ENCODE data around the gene MRPL16. TPM values are rescaled to one million over a fixed set of nuclear protein-coding genes. Genes with fewer than 3 reads are reported as not detected.
"Not testable (repeated sequence)": the region's sequence is repeated elsewhere in the genome, so short reads cannot be mapped to it uniquely, and the experiment has no call there.

Gene MRPL16
- total and polyA plus RNA-seq, 2 of the 4 experiments (the other 2 are of a cell fraction) = 43.9 to 71.3 TPM

DNA sequence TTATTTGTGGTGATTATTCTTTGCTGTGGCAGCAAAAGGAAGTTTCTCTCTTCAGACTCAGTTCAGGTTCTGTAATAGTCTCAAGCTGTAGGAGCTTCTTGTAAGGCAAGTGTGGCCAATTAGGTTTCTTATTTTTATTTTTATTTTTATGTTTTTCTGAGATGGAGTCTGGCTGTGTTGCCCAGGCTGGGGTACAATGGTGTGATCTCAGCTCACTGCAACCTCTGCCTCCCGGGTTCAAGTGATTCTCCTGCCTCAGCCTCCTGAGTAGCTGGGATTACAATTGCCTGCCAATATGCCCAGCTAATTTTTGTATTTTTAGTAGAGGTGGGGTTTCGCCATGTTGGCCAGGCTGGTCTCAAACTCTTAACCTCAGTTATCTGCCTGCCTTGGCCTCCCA lies 39.0 kb upstream of the MRPL16 start:
- no CpG with 5 or more reads among the region's 2 CpGs for WGBS, 2 experiments (ENCODE audit: extremely low coverage in 2 of 2, insufficient read length in 1 of 2)
- H2BK120ac ChIP-seq (ENCODE audit: low read depth, low read length); dilution Hi-C loops (cut with HindIII; ENCODE audit: low sequenced_read_pairs, unreplicated experiment); H4K20me1 ChIP-seq (ENCODE audit: insufficient read depth, low read length); H2AK5ac ChIP-seq (ENCODE audit: low read depth, low read length); H3K27me3 ChIP-seq (ENCODE audit: control insufficient read depth, insufficient read depth, low read length); H4K8ac ChIP-seq (ENCODE audit: low read depth in 2 of 2, low read length in 2 of 2); H4K5ac ChIP-seq (ENCODE audit: low read depth, low read length); CTCF ChIA-PET; H2BK20ac ChIP-seq (ENCODE audit: low read depth, low read length); H3K18ac ChIP-seq (ENCODE audit: low read depth, low read length); H3K4me2 ChIP-seq (ENCODE audit: low read depth, low read length); ATAC-seq (ENCODE audit: low read depth); H2BK15ac ChIP-seq (ENCODE audit: low read depth, low read length); H3K9me1 ChIP-seq (ENCODE audit: insufficient read depth, low read length); H3K56ac ChIP-seq (ENCODE audit: extremely low read depth, insufficient read depth, low read length); H3K4me1 ChIP-seq (ENCODE audit: control insufficient read depth, insufficient read depth, low read length); H4K91ac ChIP-seq (ENCODE audit: insufficient read depth, low read depth, low read length); H3K9me3 ChIP-seq (ENCODE audit: control insufficient read depth, insufficient read depth, low read length); H3K4me3 ChIP-seq (ENCODE audit: insufficient read depth, low read depth, low read length); H3K23ac ChIP-seq (ENCODE audit: low read depth, low read length); H3K79me1 ChIP-seq (ENCODE audit: low read depth in 1 of 2, low read length in 2 of 2); H3K27ac ChIP-seq (ENCODE audit: insufficient read depth, low read length); DNase-seq; H2BK5ac ChIP-seq (ENCODE audit: low read depth, low read length, poor library complexity, severe bottlenecking); H3K9ac ChIP-seq (ENCODE audit: low read depth, low read length); H3K4ac ChIP-seq (ENCODE audit: low read depth, low read length); H3K14ac ChIP-seq (replicated peaks; ENCODE audit: low read depth, low read length); H3K36me3 ChIP-seq (ENCODE audit: control insufficient read depth, insufficient read depth, low read length); H2AK9ac ChIP-seq (replicated peaks; ENCODE audit: low read depth, low read length, poor library complexity); POLR2A ChIA-PET (ENCODE audit: unreplicated experiment); BruUV-seq (replicated peaks); intact Hi-C loops (cut with micrococcal nuclease); H2AFZ ChIP-seq (replicated peaks; ENCODE audit: low read length, poor library complexity): not testable (repeated sequence)
- in situ Hi-C loops (cut with MboI; ENCODE audit: low sequenced_read_pairs) = loop anchor here (25.0 kb wide), 1 partner anchor 338 kb away; the partner anchor contains the start of gene MS4A6A

Measured in IMR-90 (cell line).